NCI-H510A (cell line): ENCODE results near the gene BRI3.
"Not testable (repeated sequence)": the region's sequence is repeated elsewhere in the genome, so short reads cannot be mapped to it uniquely, and the experiment has no call there.

Experiments
- DNase-seq: peaks from one replicate; lab custom pipeline; 2025; lab: John Stamatoyannopoulos, UW

Gene BRI3

GRCh38 chr7:98315318-98315993 is 34.0 kb downstream of the BRI3 start:
- no peak for DNase-seq

- not testable (repeated sequence) for DNase-seq
Measured at GRCh38 chr7:98315994-98316527, 34.6 kb downstream of the BRI3 start.

GRCh38 chr7:98317366-98318040 is 36.0 kb downstream of the BRI3 start:
- no peak for DNase-seq

GRCh38 chr7:98319176-98319575 is 37.7 kb downstream of the BRI3 start:
- no peak for DNase-seq

GRCh38 chr7:98321301-98321700 is 39.8 kb downstream of the BRI3 start:
- no peak for DNase-seq

- no peak for DNase-seq
Measured at GRCh38 chr7:98322331-98323270, 41.1 kb downstream of the BRI3 start.

GRCh38 chr7:98323597-98324322 is 42.3 kb downstream of the BRI3 start:
- peak; percentile 45 for DNase-seq

- no peak for DNase-seq
Measured at GRCh38 chr7:98324782-98325181, 43.3 kb downstream of the BRI3 start.

- no peak for DNase-seq
Measured at GRCh38 chr7:98329100-98329790, 47.8 kb downstream of the BRI3 start.

- no peak for DNase-seq
Measured at GRCh38 chr7:98329791-98330373, 48.4 kb downstream of the BRI3 start.

GRCh38 chr7:98330926-98331529 is 49.5 kb downstream of the BRI3 start:
- no peak for DNase-seq

GRCh38 chr7:98334081-98334480 is 52.6 kb downstream of the BRI3 start:
- DNase-seq = no peak

GRCh38 chr7:98335411-98335977 is 54.0 kb downstream of the BRI3 start:
- DNase-seq = no peak

- DNase-seq = no peak
Measured at GRCh38 chr7:98338441-98338840, 57.0 kb downstream of the BRI3 start.

GRCh38 chr7:98339043-98339442 is 57.6 kb downstream of the BRI3 start:
- DNase-seq = no peak

GRCh38 chr7:98341106-98341505 is 59.6 kb downstream of the BRI3 start:
- no peak for DNase-seq
